Cardiac fibroblast (primary cell): ENCODE data around the gene TMEM255B.
A peak's percentile ranks its signal among the peaks of the same experiment; 100 is the strongest.

Source experiments
- DNase-seq, 2 donors: peaks; one replicate each; pipeline versions ENCODE4 v3.0.0 to v3.0.0-alpha.2; 2010; ENCODE audit warnings: low read depth in 2 of 2
- H3K4me3 ChIP-seq, 2 donors: replicated peaks in 1 of 2; 1 replicate in 1 of 2; 2 replicates in 1 of 2; pipeline ENCODE4 v1.5.1; 2011; ENCODE audit warnings: low read depth in 2 of 2, low read length in 2 of 2, mild to moderate bottlenecking in 2 of 2, moderate library complexity in 1 of 2
- TF ChIP-seq, protein P1 (sequence below): IDR thresholded peaks from one replicate; pipeline ENCODE4 v1.5.1; 2011; ENCODE audit warnings: low read depth, mild to moderate bottlenecking, low read length, inconsistent platforms

Gene TMEM255B

DNA sequence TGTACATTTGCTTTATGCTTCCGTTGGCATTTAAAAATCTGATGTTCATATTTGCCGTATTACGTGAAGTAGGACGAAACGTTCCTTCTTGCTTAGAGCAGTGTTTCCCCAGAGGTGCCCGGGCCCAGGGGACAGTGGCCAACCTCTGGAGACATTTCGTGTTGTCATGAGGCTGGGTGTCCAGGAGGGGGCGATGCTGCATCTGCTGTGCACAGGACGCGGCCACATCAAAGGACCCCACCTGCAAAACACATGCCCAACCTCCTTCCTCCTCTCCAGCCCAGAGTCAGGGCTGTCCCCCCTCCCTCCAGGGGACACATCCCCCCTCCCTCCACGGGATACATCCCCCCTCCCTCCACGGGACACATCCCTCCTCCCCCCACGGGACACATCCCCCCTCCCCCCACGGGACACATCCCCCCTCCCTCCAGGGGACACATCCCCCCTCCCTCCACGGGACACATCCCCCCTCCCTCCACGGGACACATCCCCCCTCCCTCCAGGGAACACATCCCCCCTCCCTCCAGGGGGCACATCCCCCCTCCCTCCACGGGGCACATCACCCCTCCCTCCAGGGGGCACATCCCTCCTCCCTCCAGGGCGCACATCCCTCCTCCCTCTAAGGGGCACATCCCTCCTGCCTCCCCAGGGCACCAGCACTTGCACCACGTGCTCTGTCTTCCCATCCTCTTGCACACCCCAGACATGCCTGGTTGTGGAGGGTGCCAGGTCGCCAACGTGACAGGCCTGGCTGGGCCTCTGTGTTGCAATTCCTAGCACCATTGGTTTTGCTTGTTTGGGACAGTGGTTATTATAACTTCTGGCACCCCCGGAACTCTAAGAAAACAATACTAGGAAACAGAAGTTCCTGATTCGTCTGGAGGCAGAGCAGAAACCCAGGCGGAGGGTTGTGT lies 58.2 kb downstream of the TMEM255B start:
- TF ChIP-seq, protein P1, sequence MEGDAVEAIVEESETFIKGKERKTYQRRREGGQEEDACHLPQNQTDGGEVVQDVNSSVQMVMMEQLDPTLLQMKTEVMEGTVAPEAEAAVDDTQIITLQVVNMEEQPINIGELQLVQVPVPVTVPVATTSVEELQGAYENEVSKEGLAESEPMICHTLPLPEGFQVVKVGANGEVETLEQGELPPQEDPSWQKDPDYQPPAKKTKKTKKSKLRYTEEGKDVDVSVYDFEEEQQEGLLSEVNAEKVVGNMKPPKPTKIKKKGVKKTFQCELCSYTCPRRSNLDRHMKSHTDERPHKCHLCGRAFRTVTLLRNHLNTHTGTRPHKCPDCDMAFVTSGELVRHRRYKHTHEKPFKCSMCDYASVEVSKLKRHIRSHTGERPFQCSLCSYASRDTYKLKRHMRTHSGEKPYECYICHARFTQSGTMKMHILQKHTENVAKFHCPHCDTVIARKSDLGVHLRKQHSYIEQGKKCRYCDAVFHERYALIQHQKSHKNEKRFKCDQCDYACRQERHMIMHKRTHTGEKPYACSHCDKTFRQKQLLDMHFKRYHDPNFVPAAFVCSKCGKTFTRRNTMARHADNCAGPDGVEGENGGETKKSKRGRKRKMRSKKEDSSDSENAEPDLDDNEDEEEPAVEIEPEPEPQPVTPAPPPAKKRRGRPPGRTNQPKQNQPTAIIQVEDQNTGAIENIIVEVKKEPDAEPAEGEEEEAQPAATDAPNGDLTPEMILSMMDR: peak; percentile 88
- peak; percentile 85 to 88 for DNase-seq
- H3K4me3 ChIP-seq: no peak overlapping the region

- DNase-seq: no peak
- no peak overlapping the region for H3K4me3 ChIP-seq
- TF ChIP-seq, protein P1: no peak
Measured at GRCh38 chr13:113817860-113818691, 59.0 kb downstream of the TMEM255B start.

DNA sequence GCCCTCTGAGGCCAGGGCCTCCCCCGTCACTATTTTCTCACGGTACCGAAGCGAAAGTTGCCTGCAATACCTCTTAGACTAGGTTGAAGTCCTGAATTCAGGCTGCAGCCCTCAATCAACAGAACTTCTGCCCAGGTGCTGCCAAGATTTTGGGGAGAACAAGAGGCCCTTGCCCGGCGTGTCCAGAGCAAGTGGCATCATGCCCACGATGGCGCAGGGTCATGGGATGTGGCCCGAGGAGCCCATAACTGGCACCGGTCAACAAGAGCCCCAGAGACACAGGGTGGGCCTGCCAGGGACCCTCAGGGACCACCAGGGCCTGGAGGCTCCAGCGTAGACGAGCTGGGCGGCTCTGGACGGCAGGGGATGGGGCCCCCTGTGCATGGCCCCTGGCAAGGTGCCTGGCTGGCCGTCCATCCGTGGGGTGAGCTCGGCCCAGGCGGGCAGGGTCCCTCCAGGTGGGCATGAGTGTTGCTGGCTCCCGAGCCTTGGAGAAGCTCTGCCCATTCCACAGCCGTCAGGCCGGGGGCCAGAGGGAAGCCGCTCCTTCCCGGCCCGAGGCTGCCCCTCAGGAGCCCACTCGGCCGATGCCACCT lies 59.8 kb downstream of the TMEM255B start:
- TF ChIP-seq, protein P1: no peak
- DNase-seq: no peak
- no peak overlapping the region for H3K4me3 ChIP-seq

DNA sequence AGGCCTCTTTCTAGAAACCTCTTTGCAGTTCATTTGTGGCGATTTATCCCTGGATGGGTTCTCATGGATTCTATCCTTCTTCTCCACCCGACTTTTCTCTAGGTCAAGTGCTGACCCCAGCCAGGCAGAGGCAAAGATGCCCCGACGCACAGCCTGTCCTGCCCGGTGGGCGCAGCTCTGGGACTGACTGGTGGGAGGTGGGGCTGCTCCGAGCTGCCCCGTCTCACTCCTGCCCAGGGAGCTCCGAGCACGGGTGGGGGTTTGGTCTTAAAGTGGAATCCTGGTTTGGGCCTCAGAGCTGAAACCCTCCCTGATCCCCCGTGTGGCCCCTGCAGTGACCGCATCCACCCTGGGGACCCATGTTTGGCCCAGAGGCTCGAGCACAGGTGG lies 60.3 kb downstream of the TMEM255B start:
- no peak overlapping the region for H3K4me3 ChIP-seq
- no peak for DNase-seq
- TF ChIP-seq, protein P1: no peak

DNA sequence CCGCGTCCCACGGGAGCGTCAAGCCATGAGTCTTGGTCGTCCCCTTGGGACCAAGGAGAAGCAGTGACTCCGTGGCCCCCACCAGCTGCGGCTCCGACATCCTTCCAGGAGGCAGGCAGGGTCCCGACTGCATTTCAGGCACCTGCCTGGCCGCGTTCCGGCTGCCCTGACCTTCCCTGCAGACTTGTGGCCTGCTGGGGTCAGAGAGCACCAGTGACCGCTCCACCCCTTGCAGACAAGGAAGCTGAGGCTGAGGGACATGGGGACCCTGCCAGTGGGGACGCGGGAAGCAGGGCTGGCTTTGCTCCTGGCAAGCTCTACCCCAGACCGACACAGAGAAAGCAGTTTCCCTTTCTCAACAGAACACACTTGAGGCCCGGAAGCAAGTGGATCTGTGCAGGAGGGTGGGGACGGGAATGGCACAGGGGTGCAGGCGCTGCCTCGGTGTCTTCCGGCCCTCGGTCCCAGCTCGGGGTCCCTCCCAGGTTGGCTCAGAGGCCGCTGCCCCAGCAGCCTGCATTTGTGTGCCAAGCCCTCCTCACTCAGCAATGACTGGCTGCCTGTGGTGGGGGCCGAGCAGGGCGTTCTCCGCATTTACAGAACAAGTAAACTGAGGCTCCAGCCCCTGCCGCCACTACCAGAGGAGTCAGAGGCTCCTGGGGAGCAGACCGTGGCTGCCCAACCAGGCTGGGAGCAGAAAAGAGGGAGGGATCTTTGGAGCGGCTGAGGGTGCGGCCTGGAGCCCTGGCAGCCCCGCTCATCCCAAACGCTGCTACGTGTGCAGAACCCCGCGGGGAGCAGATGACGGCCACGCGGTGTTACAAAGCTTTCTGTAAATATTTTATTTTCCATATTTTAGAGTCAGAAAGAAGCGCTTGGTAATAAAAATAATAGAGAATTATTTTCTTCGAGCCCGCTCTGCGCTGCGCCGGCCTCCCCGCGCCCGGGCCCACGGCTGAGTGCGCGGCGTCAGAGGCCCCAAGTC lies 61.0 kb downstream of the TMEM255B start:
- no peak overlapping the region for H3K4me3 ChIP-seq
- DNase-seq: no peak
- TF ChIP-seq, protein P1: no peak
